Stomach (tissue), 4 donors: Measurements from ENCODE around the gene CDC14A.

Experiments used
- CTCF ChIP-seq, 7 experiments: fragments of 450-650 bp in 4 of 7; fragments of 200-600 bp in 3 of 7; sonication (generic) in 3 of 7; IDR thresholded peaks; one replicate each; pipeline ENCODE4 v1.5.1; 2016 to 2019; ENCODE audit warnings: antibody characterized with exemption in 7 of 7, control low read depth in 2 of 7, mild to moderate bottlenecking in 1 of 7
- EP300 ChIP-seq: sonication (generic); formaldehyde crosslinking; IDR thresholded peaks from one replicate; pipeline ENCODE4 v1.6.1; 2017; ENCODE audit warnings: antibody characterized with exemption
- POLR2A ChIP-seq, 4 donors: fragments of 450-650 bp; IDR thresholded peaks; one replicate each; pipeline ENCODE4 v1.6.1; 2016; ENCODE audit warnings: antibody characterized with exemption in 4 of 4, control low read depth in 2 of 4, mild to moderate bottlenecking in 1 of 4, moderate library complexity in 1 of 4

GRCh38 chr1:100353988-100354387 is 1.7 kb downstream of the CDC14A start:
- TF ChIP-seq CTCF (IDR thresholded peaks at IDR 0.05) (no peak), EP300 (no peak), POLR2A (IDR thresholded peaks at IDR 0.05) (no peak)
